GM21619 (cell line): Measurements from ENCODE around the gene PCARE.

Experiments
- ATAC-seq: cut with Tn5 transposase; IDR thresholded peaks from one replicate; pipeline ENCODE4 v1.9.1; 2021; ENCODE audit not compliant: unreplicated experiment

Gene PCARE

DNA sequence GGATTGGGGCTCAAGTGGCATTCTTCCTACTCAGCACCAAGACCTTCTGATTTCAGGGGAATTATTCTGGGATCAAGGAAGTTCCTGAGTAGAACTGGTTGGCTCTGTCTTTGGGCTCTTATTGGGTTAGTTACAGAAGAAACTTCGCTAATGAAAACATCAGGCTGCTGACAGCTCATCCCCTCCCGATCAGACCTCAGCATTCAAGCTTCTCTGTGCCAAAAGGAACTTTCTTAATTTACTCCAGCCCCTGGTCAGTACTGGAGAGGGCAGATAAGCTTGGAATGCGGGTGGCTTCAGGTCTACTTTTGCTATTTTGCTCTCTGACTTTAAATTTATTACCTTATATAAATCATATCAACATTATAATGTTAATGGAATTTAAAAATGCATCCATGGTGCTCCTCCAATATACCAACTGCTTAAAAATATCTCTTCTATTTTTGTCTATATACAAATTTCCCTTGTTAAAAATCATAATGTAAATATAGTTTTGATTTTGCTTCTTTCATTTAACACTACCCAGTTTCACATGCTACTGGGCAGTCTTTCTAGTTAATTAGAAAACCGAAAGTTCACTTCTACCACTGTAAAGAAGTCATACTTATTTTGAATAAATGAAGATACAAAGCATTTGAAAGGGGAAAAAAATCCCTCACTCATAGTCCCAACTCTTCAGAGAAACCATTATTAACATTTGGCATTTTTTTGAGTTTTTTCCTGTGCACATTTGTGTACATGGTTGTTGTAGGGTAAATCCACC is 34.4 kb downstream of the PCARE start:
- peak; percentile 87 for ATAC-seq

DNA sequence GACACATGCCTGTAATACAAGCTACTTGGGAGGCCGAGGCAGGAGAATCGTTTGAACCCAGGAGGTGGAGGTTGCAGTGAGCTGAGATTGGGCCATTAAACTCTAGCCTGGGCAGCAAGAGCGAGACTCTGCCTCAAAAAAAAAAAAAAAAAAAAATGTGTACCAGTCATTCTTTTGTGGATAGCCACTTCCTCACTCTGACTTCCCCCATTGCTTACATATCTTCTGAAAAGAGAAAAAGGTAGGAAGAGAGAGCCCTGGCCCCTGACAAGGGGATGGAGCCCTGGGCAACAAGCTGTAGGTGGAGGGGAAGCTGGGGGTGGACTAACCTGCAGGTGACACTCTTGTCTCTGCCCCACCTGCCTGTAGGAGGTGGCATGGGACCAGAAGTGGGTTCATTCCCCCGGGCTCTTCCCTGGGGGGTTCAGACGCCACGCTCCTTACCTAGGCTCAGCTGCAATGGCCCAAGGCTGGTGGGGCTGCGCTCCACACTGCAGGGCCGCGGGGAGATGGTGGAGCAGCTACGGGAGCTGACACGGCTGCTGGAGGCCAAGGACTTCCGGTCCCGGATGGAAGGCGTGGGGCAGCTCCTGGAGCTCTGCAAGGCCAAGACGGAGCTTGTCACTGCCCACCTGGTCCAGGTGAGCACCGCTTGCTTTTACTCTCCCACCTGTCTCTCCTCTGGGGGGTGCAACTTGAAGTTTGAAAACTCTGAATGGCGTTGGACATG is 39.1 kb downstream of the PCARE start:
- no peak for ATAC-seq

DNA sequence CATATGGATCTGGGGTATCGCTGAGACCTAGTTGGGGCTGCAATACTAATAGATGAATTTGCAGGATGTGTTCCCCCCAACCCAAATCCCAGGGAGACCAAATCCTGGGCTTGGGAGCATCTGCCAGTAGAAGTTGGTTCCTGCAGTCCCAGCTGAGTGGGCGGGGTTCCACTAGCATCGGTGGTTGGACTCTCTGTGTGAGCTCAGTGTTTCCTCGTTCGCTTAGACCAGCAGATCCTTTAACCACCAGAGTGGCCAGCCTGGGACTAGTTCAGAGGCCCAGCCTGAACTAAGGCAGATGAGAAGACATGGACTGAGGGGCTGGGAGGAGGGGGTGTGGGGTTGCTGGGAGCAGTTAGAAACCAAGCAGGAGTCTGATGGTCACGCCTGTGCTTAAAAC is 40.7 kb downstream of the PCARE start:
- no peak for ATAC-seq

DNA sequence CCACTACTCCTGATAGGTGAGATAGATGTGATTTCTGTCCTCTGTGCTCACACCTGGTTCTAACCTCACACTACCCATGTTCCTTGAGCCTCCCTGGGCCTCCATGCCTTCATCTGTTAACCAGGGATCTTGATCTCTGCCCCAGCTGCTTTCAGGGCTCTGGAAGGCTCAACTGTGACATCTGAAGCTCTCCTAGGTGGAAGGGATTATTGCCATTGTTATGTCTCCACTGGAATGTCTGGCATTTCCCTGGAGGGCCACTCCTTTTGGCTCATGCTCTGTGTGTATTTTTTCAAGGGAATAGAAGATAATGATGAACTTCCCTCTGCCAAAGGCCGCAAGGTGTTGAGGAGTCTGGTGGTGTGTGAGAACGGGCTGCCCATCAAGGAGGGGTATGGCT is 41.2 kb downstream of the PCARE start:
- ATAC-seq = no peak

DNA sequence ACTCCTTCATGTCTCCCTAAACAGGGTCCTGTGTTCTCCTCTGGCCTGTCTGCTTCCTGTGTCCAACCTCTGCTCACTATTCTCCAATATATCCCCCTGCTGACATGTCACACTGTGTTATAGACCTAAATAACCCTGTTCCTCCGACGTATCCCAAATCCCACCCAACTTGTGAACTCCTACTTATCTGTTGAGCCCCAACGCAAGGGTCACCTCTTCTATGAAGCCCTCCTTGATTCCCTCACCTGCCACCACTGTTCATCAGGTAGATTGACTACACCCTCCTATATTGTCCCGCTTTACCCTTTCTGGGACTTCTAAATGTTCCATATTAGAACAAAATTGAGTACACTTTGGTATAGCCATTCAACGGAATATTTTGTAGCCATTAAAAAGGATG is 42.1 kb downstream of the PCARE start:
- ATAC-seq = no peak

GRCh38 chr2:29031046-29031445 is 43.3 kb downstream of the PCARE start:
- no peak for ATAC-seq

DNA sequence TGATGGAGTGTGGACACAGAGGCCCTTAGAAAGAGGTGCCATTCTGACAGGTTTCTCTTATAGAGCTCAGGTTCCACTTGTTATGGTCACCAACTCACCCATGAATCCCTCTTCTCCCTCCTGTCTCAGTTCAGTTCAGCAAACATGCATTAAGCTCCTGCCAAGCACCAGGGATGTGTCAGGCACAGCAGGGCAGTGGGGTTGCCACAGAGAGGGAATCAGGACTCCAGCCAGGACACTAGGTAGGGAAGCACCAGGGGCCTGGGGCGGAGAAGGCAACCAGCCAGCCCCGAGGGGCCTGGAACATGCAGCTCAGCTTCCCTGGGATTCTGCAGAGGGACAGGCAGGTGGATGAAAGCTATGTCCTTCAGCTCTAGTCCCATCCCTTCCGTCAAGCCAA is 48.6 kb downstream of the PCARE start:
- ATAC-seq = no peak

DNA sequence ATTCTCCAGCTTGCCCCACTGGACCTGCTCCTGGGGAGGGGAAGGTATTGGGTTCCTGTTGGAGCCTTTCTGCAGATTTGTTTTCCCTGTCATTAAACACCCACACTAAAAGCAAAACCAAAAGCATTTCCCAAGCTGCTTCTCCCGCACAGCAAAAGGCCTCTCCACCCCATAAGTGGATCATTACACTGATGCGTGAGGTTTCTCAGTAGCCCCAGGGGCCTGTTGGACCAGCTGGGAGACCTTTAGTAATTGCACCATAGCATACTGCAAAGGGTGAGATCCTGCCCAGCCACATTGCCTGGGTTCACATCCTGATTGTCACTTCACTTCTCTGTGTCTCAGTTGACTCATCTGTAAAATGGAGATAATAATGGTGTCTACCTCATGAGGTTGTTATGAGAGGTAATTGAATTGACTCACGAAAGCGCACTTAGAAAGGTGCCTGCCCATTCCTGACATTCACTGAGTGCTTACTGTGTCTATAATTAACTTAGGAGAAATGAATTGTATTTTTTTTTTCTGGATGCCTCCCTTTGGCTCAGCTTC is 49.4 kb downstream of the PCARE start:
- no peak for ATAC-seq

DNA sequence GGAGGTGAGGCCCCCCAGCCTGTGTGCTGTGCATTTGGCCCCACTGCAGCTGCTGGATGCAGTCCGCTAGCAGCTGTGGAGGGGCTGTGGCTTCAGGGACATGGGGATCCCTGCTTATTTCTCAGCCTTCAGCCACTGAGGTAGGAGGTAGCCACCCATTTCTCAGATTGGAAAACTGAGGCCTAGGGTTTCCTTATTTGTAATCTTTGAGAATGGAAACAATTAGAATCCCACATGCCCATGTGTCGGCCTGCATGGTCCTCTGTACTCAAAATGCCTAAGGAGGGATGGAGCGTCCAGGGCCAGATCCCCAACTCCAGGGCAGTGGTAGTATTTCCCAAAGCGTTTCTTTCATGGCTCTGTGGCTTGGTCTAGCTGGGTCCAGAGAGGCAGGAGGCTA is 51.1 kb downstream of the PCARE start:
- ATAC-seq = no peak

DNA sequence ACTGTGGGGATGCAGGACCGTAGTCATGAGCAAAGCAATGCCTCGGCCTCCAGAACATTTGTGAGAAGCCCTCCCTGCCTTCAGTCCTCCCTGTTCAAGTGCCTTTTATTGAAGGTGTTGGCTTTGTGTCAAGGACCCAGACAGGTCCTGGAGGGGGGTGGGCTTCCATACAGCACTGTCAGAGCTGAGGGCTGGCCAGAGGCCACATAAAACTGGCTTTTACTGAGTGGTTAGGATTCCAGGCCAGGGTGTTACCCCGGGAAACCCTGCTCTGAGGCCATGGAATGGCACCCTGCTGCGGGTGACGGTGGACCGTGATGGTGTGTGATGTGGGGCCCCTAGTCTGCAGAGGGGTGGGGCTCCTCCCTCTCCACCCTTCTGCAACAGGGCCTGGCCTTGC is 51.6 kb downstream of the PCARE start:
- no peak for ATAC-seq

GRCh38 chr2:29021886-29022285 is 52.4 kb downstream of the PCARE start:
- ATAC-seq = no peak

DNA sequence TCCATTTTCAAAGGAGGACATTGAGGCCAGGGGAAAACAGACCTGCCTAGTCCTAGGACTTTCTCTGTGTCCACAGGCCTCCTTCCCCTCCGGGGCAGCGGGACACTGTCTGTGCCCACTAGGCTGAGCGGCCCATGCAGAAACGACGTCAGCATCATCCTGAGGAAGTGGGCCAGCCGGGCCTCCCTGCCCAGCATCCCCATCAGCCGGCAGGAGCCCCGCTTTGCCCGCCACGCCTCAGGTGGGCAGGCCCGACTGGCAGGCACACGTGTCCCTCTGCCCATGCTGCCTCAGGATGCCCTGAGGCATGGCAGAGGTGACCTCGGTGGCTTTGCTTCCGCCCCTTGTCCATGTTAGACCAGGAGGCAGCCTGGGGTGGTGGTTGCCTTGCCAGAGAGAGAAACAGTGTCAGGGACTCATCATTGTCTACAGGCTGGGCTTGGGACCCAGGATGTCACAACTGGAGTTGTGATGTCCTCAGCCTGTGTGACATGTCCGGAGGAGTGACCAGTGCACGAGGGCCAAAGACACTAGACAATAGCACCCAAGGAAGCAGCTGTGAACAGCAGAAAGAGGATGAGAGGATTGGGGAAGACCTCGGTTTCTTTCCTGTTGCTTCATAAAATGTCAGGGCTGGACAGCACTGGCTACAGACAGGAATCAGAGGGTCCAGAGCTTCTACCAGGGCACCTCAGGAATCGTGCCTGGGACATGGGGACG is 56.4 kb downstream of the PCARE start:
- ATAC-seq = no peak

GRCh38 chr2:29016504-29016903 is 57.8 kb downstream of the PCARE start:
- no peak for ATAC-seq

DNA sequence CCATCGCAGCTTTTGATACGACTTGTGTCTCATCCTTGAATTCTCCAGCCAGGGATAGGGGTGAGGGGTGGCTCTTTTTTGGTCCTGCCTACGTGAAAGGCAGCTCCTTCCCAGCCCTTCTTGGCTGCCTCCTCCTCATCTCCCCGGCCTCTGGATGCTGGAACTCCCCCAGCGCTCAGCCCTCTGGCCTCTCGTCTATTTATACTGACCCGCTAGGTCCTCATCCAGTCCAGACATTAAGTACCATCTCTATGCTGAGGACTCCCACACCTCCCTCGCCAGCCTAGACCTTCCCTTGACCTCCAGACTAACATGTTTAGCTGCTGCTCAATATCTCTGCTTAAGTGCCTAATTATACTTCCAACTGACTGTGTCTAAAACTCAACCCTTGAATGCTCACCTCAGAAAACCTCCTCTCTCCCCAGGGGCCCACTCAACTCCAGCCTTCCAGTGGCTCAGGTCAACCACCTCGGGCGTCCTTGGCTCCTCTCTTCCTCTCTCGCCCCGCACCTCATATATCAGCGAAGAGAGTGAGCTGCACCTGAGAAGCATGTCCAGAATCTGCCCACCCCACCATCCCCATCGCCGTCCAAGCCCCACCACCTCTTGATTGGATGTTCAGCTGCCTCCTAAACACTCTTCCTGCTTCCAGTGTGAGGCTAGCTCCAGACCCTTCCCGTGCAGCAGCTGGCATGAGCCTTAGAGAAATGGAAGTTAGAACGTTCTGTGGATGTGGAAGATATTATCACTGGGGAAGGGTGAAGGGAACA is 58.4 kb downstream of the PCARE start:
- ATAC-seq = no peak

GRCh38 chr2:29014811-29015421 is 59.4 kb downstream of the PCARE start:
- ATAC-seq = no peak

- ATAC-seq = no peak
Observed at GRCh38 chr2:29014331-29014730, 60.0 kb downstream of the PCARE start.

- ATAC-seq = no peak
Observed at GRCh38 chr2:29013057-29013780, 61.1 kb downstream of the PCARE start.

DNA sequence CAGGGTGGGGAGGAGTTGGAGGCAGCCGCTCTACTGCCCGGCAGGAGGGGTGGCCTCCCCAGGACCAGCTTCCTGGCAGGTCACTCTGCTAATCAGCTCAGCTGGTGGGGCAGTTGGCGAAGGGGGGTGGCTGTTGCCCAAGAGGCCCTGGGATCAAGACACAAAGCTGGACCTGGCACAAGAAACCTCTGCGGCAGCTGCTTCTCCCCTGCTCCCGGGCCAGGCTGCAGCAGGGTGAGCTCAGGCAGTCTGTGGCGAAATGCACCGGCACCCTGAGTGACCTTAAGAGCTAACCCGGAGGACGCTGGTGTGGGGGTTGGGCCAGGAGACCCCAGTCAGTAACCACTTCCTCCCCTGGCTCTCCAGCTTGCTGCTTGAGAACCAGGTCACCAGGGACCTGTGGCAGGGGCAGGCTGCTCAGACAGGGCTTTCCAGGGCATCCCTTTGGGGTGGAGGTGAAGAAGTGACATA is 62.1 kb downstream of the PCARE start:
- ATAC-seq = no peak
